ENCODE data around the gene PTPRG. TPM values are rescaled to one million over a fixed set of nuclear protein-coding genes. Genes with fewer than 3 reads are reported as not detected.

The PTPRG gene
- total RNA-seq, 2 donors from 2014 or later: 33.9 to 39.2 TPM

DNA sequence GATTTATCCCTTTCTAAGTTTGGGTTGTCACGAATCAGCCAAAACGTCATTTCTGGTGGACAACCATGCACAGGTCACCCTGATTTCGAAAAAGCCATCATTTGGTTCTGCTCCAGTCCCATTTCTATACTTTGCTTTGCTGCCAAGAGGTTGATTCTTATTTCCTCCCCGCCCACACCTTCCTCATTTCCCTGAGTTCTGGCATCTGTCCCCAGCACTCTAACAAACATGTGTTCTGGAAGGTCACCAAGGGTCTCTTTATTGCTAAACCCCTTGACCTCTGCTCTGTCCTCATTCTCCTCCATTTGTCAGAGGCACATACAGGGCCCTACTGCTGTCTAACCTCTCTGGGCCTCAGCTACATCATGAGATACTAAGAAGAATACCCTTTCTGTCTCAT, 36.4 kb upstream of the PTPRG start:
- no peaks in the 10 kb centered on the region for H3K9me3 ChIP-seq
- H3K27ac ChIP-seq: no peak overlapping the region
- H3K36me3 ChIP-seq: no peaks in the 10 kb centered on the region
- H3K4me1 ChIP-seq: no peaks in the 10 kb centered on the region
- no peak overlapping the region for H3K4me3 ChIP-seq
- no peak for DNase-seq (ENCODE audit: low spot score)
- no peaks in the 10 kb centered on the region for H3K27me3 ChIP-seq
- TF ChIP-seq, protein P1, sequence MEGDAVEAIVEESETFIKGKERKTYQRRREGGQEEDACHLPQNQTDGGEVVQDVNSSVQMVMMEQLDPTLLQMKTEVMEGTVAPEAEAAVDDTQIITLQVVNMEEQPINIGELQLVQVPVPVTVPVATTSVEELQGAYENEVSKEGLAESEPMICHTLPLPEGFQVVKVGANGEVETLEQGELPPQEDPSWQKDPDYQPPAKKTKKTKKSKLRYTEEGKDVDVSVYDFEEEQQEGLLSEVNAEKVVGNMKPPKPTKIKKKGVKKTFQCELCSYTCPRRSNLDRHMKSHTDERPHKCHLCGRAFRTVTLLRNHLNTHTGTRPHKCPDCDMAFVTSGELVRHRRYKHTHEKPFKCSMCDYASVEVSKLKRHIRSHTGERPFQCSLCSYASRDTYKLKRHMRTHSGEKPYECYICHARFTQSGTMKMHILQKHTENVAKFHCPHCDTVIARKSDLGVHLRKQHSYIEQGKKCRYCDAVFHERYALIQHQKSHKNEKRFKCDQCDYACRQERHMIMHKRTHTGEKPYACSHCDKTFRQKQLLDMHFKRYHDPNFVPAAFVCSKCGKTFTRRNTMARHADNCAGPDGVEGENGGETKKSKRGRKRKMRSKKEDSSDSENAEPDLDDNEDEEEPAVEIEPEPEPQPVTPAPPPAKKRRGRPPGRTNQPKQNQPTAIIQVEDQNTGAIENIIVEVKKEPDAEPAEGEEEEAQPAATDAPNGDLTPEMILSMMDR (IDR thresholded peaks at IDR 0.05): no peak

DNA sequence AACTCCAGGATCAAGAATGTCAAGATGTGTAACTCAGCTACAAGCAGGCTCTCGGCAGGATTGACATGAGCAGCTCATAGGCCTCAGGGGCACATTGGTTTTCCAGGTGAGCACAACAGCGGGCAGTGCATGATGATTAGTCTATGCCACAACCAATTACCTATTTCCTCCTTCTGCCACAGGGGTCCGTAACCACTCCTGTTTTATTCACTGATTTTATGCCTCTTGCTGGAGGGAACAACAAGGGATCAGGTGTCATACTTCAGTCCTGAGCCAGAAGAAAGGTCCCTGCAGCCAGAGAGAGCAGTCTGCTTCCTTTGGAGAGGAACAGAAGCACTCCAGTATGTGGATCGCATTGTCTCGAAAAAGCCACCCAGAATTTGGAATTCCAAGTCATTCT, 35.1 kb upstream of the PTPRG start:
- no peaks in the 10 kb centered on the region for H3K27me3 ChIP-seq
- H3K36me3 ChIP-seq: no peaks in the 10 kb centered on the region
- no peaks in the 10 kb centered on the region for H3K9me3 ChIP-seq
- no peak overlapping the region for H3K4me3 ChIP-seq
- no peak for DNase-seq (ENCODE audit: low spot score)
- H3K4me1 ChIP-seq: no peaks in the 10 kb centered on the region
- TF ChIP-seq, protein P1 (IDR thresholded peaks at IDR 0.05): no peak
- H3K27ac ChIP-seq: no peak overlapping the region

DNA sequence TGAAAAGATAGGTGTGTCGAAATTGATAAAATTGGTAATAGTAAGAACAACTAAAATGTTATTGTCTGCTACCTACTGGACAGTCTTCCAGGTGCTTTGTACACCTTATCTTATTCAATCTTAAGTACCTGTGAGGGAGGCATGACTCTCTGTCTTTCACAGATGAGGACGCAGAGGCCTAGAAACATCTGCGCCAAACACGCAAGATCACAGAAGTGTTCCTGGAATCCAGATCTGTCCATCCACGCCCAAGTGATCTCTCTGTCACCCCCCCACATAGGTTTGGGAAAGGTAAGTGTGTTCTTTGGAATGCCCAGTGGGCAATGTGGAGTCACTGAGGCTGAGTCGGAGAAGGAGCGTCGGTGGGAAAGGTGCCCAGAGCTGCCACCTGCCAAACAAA, 34.4 kb upstream of the PTPRG start:
- Histone ChIP-seq H3K4me3 (no peak overlapping the region), H3K4me1 (no peaks in the 10 kb centered on the region), H3K36me3 (no peaks in the 10 kb centered on the region), H3K9me3 (no peaks in the 10 kb centered on the region), H3K27me3 (no peaks in the 10 kb centered on the region), H3K27ac (no peak overlapping the region)
- no peak for DNase-seq (ENCODE audit: low spot score)
- TF ChIP-seq, protein P1 (IDR thresholded peaks at IDR 0.05): no peak

DNA sequence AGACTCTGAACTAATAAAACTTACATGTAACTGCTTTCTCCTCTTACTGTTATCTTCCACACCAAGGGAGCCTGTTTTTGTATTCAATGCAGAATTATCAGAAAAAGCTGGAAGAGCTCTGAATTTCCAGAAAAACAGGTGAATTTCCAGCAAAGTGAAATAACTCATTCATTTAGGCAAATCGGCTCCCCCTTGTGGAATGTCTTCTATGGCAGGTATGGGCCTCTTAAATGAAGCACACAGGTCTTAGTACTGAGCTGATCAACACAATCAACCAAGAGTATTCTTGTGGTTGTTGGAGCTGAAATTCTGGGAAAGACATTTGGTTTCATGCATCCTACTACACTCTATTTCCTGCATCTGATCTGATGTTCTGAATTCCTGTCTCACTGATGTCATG, 31.0 kb upstream of the PTPRG start:
- H3K9me3 ChIP-seq: no peaks in the 10 kb centered on the region
- no peaks in the 10 kb centered on the region for H3K4me1 ChIP-seq
- no peak for DNase-seq (ENCODE audit: low spot score)
- TF ChIP-seq, protein P1 (IDR thresholded peaks at IDR 0.05): peak; percentile 52 to 62
- H3K27ac ChIP-seq: no peak overlapping the region
- no peaks in the 10 kb centered on the region for H3K36me3 ChIP-seq
- no peaks in the 10 kb centered on the region for H3K27me3 ChIP-seq
- no peak overlapping the region for H3K4me3 ChIP-seq

DNA sequence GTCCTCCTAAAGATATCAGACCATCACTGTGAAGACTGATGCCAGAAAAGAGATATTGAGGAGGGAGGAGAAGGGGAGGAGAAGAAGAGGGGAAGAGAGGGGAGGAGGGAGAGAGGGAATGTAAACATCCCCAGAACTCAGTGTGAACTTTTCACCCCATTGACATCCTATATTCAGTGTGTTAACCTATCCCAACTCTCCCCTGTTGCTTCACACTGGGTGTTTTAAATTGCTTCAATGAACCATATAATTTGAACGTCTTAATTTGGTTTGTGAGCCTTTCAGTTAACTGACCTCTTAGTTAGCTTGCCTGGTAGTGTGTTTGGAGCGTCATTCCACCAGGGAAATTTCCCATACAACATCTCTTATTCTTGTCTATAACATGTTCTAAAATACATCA, 29.8 kb upstream of the PTPRG start:
- DNase-seq (ENCODE audit: low spot score): no peak
- H3K4me1 ChIP-seq: no peaks in the 10 kb centered on the region
- TF ChIP-seq, protein P1 (IDR thresholded peaks at IDR 0.05): no peak

DNA sequence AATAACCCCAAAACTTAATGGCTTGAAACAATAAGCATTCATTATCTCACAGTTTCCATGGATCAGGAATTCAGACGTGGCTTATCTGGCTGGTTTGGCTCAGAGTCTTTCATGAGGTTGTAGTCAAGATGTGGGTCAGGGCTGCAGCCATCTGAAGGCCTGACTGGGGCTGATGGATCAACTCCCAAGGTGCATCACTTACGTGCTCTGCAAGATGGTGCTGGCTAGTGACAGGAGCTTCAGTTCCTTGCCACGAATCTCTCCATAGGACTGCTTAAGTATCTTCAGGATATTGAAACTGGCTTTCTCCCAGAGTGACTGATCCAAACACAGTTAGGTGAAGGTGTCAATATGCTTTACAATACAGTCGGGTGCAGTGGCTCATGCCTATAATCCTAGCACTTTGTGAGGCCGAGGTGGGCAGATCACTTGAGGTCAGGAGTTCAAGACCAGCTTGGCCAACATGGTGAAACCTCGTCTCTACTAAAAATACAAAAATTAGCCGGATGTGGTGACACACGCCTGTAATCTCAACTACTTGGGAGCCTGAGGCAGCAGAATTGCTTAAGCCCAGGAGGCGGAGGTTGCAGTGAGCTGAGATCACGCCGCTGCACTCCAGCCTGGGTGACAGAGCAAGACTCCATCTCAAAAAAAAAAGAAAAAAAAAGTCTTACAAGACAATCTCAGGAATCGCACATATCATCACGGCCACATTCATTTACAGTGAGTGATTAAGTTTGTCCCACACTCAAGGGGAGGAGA, 28.5 kb upstream of the PTPRG start:
- Histone ChIP-seq H3K36me3 (no peaks in the 10 kb centered on the region), H3K4me3 (no peak overlapping the region), H3K27ac (no peak overlapping the region), H3K4me1 (peaks cover 0 to 8% of the 10 kb centered on the region in 2 donors), H3K9me3 (no peaks in the 10 kb centered on the region), H3K27me3 (no peaks in the 10 kb centered on the region)
- TF ChIP-seq, protein P1 (IDR thresholded peaks at IDR 0.05): no peak
- DNase-seq (ENCODE audit: low spot score): no peak

More for the DNA sequence above, 29.8 kb upstream of the PTPRG start:
- Histone ChIP-seq H3K9me3 (no peaks in the 10 kb centered on the region), H3K27me3 (no peaks in the 10 kb centered on the region), H3K4me3 (no peak overlapping the region), H3K36me3 (no peaks in the 10 kb centered on the region), H3K27ac (no peak overlapping the region)
